Mesothelial cell of epicardium (in vitro differentiated cells): ENCODE measurements around the gene ERG. TPM values are rescaled to one million over a fixed set of nuclear protein-coding genes. Genes with fewer than 3 reads are reported as not detected.

Source experiments
- DNase-seq, 2 experiments: peaks; one replicate each; pipeline ENCODE4 v3.0.0; 2021; ENCODE audit warnings: low spot score in 2 of 2; ENCODE audit not compliant: unreplicated experiment in 2 of 2
- H3K27ac Mint-ChIP-seq: 2 replicates; pipeline ENCODE4 v1.8.0; 2021; ENCODE audit warnings: mixed read lengths
- H3K27me3 Mint-ChIP-seq: 2 replicates; pipeline ENCODE4 v1.8.0; 2021; ENCODE audit warnings: low read depth, mixed read lengths
- H3K36me3 Mint-ChIP-seq: 2 replicates; pipeline ENCODE4 v1.8.0; 2021; ENCODE audit warnings: mixed read lengths
- H3K4me1 Mint-ChIP-seq: 2 replicates; pipeline ENCODE4 v1.8.0; 2021; ENCODE audit warnings: mixed read lengths
- H3K4me3 Mint-ChIP-seq: 2 replicates; pipeline ENCODE4 v1.8.0; 2021; ENCODE audit warnings: mild to moderate bottlenecking, moderate library complexity, mixed read lengths
- H3K9me3 Mint-ChIP-seq: 2 replicates; pipeline ENCODE4 v1.8.0; 2021; ENCODE audit warnings: mixed read lengths
- total RNA-seq: library from RNA; stranded (reverse); gene quantifications from 3 replicates; pipeline ENCODE4 v1.2.1, GENCODE V29; 2021
- TF ChIP-seq, protein P1 (sequence below): fragments of 200-600 bp; sonication (generic); IDR thresholded peaks from one replicate; pipeline ENCODE4 v1.5.0; 2021; ENCODE audit warnings: antibody characterized with exemption; ENCODE audit not compliant: unreplicated experiment

Gene ERG
- total RNA-seq, 1 donor from 2014 or later: 2.5 TPM

DNA sequence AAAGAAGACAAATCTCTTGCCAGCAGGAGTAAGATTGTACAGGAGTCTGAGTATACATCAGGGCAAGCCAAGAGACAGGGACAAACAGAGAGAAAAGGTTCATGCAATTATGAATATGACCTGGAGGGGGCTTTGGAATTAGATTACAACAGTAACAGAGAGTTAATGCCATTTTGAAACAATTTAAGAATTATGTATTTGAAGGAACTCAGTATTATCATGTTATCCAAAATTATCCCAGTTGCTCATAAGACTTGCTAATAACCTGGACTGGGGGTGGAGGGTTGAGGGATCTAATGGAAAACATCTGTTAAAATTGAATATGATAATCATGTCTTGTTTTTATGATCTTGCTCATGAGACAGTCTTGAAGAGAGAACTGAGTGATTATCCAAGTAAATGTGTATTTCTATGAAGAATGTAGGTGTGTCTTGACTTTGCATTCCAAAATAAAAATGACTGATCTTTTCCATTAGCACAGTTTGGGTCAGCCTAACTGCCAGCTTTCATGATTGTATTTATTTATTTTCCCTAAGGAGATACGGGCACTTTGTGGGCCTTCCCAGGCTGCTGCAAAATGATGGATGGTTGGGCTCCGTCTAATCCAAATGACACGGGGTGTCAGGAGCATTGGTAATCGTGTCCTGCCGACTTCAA lies 117.7 kb downstream of the ERG start:
- H3K9me3 Mint-ChIP-seq: no peaks in the 10 kb centered on the region
- H3K27ac Mint-ChIP-seq: peak overlapping the region; percentile 81

DNA sequence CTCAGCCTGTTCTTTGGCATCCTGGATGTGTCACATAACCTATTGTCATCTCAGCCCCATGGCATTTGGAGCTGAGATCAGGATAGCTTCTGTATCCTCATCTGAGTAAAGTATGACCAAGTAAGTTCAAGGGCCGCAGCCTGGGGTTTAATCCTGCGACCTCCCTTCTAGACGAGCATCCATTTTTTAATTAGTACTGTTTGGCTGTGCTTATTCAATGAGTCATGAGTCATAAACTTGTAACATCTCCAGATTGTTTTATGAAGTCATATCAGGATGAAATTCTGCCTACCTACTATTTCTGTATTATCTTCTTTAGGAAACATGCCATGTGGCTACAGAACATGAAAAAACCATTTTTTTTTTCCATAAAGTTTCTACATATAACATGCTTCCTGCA lies 119.1 kb downstream of the ERG start:
- H3K27ac Mint-ChIP-seq: no peak overlapping the region

More for the DNA sequence above, 117.7 kb downstream of the ERG start:
- H3K27me3 Mint-ChIP-seq: no peaks in the 10 kb centered on the region
- no peak overlapping the region for H3K4me3 Mint-ChIP-seq
- TF ChIP-seq, protein P1, sequence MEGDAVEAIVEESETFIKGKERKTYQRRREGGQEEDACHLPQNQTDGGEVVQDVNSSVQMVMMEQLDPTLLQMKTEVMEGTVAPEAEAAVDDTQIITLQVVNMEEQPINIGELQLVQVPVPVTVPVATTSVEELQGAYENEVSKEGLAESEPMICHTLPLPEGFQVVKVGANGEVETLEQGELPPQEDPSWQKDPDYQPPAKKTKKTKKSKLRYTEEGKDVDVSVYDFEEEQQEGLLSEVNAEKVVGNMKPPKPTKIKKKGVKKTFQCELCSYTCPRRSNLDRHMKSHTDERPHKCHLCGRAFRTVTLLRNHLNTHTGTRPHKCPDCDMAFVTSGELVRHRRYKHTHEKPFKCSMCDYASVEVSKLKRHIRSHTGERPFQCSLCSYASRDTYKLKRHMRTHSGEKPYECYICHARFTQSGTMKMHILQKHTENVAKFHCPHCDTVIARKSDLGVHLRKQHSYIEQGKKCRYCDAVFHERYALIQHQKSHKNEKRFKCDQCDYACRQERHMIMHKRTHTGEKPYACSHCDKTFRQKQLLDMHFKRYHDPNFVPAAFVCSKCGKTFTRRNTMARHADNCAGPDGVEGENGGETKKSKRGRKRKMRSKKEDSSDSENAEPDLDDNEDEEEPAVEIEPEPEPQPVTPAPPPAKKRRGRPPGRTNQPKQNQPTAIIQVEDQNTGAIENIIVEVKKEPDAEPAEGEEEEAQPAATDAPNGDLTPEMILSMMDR: peak; percentile 36
- H3K4me1 Mint-ChIP-seq: peaks cover 16% of the 10 kb centered on the region
- H3K36me3 Mint-ChIP-seq: no peaks in the 10 kb centered on the region
- no peak for DNase-seq

DNA sequence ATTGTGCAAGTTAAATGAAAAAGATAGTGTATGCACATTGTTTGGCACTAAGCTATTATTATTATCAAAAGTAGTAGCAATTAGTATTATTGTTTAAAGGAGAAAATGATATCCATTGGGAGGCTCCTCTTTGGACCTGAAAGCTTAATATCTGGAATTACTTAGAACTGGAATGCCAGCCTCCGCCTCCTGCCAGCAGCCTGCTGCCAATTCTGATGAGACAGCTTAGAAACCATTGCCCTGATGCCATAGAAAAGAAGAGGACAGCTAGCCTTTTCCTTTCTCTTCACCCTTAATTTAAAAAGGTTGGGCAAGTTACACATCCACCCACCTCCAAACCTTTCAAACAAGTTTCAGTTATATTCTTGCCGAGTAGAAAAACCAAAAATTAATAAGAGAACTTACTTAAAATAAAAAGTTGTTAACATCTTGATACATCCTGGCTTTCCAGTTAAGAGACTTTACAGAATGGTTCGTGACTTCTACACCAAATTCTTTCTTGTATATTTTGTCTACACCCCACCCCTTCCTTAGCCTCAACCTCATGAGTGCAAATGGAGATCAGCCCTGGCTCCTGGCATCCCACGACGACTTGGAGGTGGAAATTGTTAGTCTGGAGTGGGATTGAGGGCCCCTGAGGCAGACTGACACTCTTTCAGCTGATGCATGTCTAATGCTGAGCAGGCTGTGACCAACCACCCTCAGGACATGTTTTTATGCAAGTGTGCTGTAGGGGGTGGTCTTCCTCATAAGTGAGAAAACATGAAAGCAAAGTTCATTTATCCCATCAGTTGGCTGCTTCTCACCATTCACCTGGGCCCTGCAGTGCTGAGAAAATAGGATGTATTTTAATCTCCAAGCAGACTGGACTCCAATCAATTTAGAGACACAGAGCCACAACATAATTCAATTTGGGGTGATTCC lies 120.8 kb downstream of the ERG start:
- Mint-ChIP-seq H3K4me1 (peaks cover 14% of the 10 kb centered on the region), H3K27me3 (no peaks in the 10 kb centered on the region), H3K4me3 (no peak overlapping the region), H3K36me3 (peaks cover 4% of the 10 kb centered on the region), H3K27ac (no peak overlapping the region), H3K9me3 (peaks cover 19% of the 10 kb centered on the region)
- TF ChIP-seq, protein P1: no peak
- DNase-seq: no peak

More for the DNA sequence above, 119.1 kb downstream of the ERG start:
- no peak for DNase-seq
- Mint-ChIP-seq H3K27me3 (no peaks in the 10 kb centered on the region), H3K9me3 (peaks cover 4% of the 10 kb centered on the region), H3K4me1 (peaks cover 14% of the 10 kb centered on the region), H3K4me3 (no peak overlapping the region), H3K36me3 (peaks cover 1% of the 10 kb centered on the region)
- TF ChIP-seq, protein P1: no peak

DNA sequence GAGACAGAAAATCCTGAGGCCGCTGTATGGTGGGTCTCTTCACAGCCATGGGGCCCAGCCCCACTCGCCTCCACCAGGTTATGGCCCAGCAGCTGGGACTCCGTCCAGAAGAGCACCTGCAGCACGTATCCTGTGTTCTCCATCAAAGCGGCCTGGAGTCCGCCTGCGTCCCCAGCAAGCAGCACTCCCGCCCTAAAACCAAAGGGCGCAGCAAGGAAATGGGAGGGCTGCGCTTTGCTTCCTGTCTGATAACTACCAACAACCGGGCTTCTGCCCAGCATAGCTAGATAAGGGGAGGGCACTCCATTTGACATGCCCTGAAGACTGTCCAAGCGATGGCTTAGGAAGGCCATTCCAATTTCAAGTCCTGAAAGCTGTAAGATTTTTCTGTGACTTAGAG lies 121.6 kb downstream of the ERG start:
- no peak for DNase-seq

DNA sequence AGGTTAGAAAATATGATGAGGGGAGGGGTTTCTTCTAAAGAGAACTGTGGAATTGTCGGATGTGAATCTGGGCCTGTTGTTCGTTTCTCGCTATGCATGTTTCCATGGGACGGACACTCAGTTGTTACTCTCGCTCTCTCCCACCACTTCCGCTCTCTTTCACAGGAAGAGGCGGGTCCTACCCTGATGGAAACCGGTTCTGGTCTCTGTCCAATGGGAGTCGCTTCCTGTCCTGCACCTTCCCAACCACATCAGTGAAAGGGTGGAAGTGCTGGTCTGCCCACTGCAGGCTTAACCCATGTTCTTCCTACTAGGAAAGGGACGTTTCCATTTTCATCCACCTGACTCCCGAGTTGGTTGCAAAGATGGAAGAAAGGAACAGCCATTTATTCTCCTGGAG lies 122.0 kb downstream of the ERG start:
- Mint-ChIP-seq H3K4me1 (peaks cover 13% of the 10 kb centered on the region), H3K9me3 (peaks cover 19% of the 10 kb centered on the region), H3K27me3 (no peaks in the 10 kb centered on the region), H3K36me3 (peaks cover 4% of the 10 kb centered on the region), H3K4me3 (no peak overlapping the region), H3K27ac (no peak overlapping the region)
- DNase-seq: no peak
- TF ChIP-seq, protein P1: no peak

More for the DNA sequence above, 121.6 kb downstream of the ERG start:
- peaks cover 19% of the 10 kb centered on the region for H3K9me3 Mint-ChIP-seq
- H3K4me1 Mint-ChIP-seq: peaks cover 14% of the 10 kb centered on the region
- TF ChIP-seq, protein P1: no peak
- H3K27ac Mint-ChIP-seq: no peak overlapping the region
- H3K36me3 Mint-ChIP-seq: peaks cover 4% of the 10 kb centered on the region
- no peak overlapping the region for H3K4me3 Mint-ChIP-seq
- H3K27me3 Mint-ChIP-seq: no peaks in the 10 kb centered on the region
